ENCODE results near the gene LRRC10B.

The LRRC10B gene

DNA sequence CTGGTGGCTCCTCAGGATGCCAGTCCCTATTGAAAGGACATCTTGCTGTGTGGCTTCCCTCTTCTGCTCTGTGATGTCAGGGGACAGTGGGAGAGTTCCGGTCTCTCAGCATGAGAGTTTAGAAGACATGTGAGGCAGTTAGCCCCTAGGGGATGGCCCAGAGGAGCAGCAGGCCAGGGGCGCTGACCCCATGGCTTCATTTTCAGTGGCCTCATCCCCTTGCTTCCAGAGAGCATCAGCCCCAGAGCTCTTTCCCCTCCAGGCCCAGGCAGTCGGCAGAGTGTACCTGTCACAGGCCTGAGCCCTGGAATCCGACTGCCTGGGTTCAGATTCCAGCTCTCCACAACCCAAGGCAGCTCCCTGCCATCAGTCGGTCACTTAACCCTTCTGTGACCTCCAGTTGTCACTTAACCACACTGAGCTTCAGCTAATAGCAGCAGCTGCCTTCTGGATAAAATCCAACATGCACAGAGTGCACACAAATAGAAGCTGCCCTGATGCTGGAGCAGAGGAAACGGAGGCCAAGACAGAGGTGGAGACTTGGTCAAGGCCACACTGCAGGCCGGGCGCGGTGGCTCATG, 14.1 kb upstream of the LRRC10B start:
- DNase-seq (ENCODE audit: low read depth, low spot score) = no peak
- TF ChIP-seq, protein P1, sequence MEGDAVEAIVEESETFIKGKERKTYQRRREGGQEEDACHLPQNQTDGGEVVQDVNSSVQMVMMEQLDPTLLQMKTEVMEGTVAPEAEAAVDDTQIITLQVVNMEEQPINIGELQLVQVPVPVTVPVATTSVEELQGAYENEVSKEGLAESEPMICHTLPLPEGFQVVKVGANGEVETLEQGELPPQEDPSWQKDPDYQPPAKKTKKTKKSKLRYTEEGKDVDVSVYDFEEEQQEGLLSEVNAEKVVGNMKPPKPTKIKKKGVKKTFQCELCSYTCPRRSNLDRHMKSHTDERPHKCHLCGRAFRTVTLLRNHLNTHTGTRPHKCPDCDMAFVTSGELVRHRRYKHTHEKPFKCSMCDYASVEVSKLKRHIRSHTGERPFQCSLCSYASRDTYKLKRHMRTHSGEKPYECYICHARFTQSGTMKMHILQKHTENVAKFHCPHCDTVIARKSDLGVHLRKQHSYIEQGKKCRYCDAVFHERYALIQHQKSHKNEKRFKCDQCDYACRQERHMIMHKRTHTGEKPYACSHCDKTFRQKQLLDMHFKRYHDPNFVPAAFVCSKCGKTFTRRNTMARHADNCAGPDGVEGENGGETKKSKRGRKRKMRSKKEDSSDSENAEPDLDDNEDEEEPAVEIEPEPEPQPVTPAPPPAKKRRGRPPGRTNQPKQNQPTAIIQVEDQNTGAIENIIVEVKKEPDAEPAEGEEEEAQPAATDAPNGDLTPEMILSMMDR (IDR thresholded peaks at IDR 0.05; ENCODE audit: low read depth, low read length) = no peak
- in situ Hi-C loops (cut with HindIII; ENCODE audit: low sequenced_read_pairs) = no loop called here
- H3K4me3 ChIP-seq (ENCODE audit: low read depth, low read length) = no peak overlapping the region

DNA sequence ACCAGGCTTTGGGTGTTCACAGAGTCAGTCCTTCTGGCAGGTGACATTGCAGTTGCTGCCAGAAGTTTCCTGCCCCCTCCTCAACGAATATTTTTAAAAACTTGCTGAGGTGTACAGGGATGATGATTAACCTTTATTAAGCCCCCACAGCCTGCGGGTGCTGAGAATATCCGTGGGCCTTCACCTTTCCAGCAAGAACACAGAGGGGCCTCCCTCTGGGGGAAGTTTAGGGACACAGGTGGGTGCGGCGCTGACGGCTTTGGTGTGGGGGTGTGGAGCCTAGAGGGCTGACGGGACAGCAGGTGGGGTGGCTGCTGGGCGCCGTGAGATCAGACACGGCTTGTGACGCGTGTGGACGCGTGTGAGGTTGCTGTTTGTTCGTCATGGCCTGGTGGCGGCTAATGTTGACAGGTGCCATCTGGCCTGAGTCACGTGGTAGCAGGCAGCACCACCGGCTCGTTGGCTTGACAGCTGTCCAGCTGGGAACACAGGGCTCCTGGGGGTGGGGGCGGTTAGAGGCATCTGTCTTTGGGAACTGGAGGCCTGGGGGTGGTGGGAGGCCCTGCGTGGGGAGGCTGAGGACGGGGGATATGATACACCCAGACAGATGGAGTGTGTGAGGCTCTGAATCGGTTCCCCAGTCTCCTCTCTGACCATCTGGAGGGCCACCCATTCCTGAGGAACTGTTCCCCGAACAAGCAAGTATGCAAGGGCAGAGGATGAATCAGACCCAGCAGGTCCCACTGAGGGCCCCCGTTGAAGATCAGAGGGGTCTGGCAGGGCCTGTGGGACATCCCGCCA, 12.5 kb upstream of the LRRC10B start:
- no peak for DNase-seq (ENCODE audit: low read depth, low spot score)
- TF ChIP-seq, protein P1 (IDR thresholded peaks at IDR 0.05; ENCODE audit: low read depth, low read length) = no peak
- no peak overlapping the region for H3K4me3 ChIP-seq (ENCODE audit: low read depth, low read length)
- in situ Hi-C loops (cut with HindIII; ENCODE audit: low sequenced_read_pairs) = no loop called here

DNA sequence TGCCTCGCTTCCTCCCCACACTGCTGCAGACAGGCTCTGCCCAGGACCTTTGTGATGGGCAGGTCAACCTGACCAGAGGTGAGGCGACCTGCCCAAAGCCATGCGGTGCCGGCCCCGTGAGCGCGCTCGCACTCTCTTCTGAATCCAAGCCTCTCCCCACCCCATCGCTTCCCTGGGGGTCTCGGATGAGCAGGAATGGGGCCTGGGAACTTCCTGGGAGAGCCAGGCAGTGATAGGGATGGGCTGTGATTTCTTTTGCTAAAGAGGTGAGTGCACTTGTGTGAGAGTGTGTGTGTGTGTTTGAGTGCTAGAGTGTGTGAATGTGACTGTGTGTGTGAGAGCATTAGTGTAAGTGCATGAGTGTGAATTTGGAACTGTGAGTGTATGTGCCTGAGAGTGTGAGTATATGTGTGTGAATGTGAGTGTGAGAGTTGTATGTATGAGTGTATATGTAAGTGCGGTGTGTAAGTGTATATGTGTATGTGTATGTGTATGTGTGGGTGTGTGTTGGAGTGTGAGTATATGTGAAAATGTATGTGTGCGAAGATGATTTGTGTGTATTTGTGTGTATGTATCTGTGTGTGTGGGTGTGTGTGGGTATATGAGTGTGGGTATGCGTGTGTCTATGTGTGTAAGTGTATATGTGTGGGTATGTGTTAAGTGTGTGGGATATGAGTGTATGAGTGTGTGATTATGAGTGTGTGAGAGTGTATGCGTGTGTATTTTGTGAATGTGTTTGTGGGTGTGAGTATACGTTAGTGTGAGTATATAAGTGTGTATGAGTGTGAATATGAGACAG, 11.7 kb upstream of the LRRC10B start:
- no peak for DNase-seq (ENCODE audit: low read depth, low spot score)
- TF ChIP-seq, protein P1 (IDR thresholded peaks at IDR 0.05; ENCODE audit: low read depth, low read length) = no peak
- in situ Hi-C loops (cut with HindIII; ENCODE audit: low sequenced_read_pairs) = no loop called here
- H3K4me3 ChIP-seq (ENCODE audit: low read depth, low read length) = no peak overlapping the region

DNA sequence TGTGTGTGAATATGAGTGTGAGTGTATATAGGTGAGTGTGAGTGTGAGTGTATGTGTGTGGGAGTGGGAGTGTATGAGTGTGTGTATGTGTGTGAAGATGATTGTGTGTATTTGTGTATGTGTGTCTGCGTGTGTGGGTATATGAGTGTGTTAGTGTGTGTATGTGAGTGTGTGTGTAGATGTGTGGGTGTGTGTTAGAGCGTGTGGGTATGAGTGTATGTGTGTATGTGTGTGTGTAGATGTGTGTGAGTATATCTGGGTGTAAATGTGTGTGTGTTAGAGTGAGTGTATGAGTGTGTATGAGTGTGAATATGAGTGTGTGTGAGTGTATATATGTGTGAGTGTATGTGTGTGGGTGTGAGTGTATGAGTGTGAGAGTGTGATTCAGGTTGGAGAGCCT, 11.1 kb upstream of the LRRC10B start:
- in situ Hi-C loops (cut with HindIII; ENCODE audit: low sequenced_read_pairs) = no loop called here
- TF ChIP-seq, protein P1 (IDR thresholded peaks at IDR 0.05; ENCODE audit: low read depth, low read length) = no peak
- H3K4me3 ChIP-seq (ENCODE audit: low read depth, low read length) = no peak overlapping the region
- no peak for DNase-seq (ENCODE audit: low read depth, low spot score)

DNA sequence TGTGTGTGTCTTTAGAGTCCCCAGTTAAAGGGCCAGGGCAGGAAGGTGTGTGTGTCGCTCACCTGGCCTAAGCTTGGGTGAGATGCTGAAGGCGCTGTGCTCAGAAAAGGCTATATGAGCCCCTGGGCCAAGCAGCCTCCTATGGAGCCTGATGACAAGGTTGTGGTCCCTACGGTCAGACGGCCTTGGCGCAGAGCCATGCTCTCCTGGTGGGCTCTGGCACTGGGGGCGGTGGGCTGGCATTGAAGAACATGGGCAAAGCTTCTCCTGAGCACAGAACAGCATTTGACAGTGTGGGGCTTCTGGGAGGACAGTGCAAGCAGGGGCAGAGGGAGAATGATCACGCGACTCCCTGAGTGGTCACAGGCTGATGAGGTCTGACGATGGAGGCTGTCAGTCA, 10.7 kb upstream of the LRRC10B start:
- TF ChIP-seq, protein P1 (IDR thresholded peaks at IDR 0.05; ENCODE audit: low read depth, low read length) = no peak
- in situ Hi-C loops (cut with HindIII; ENCODE audit: low sequenced_read_pairs) = no loop called here
- DNase-seq (ENCODE audit: low read depth, low spot score) = no peak
- H3K4me3 ChIP-seq (ENCODE audit: low read depth, low read length) = no peak overlapping the region

DNA sequence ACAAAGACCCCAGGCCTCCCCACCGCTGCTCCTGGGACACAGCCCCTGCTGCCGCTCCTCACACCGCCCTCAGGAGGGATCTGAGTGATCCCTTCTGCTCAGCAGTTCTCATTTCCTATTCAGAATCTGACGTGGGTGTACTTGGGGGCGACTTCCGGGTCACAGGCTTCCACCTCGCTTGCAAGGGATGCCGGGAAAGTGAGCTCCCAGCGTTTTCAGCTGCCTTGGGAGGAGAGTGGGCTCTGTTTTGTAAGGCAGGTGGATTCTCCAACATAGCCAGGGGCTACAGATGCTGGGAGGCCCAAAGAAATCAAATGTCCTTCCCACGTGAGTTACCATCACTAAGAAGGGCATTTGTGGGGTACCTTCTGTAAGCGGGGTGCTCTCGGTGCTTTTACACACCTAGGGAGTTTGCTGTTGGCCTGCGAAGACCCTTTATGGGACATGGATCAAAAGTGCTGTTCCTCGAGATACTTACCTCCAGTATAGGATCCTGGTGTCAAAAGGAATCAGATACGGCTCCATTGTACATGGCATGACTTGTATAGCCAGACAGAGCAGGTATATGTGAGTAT, 9.7 kb upstream of the LRRC10B start:
- TF ChIP-seq, protein P1 (IDR thresholded peaks at IDR 0.05; ENCODE audit: low read depth, low read length) = no peak
- no peak overlapping the region for H3K4me3 ChIP-seq (ENCODE audit: low read depth, low read length)
- in situ Hi-C loops (cut with HindIII; ENCODE audit: low sequenced_read_pairs) = no loop called here
- DNase-seq (ENCODE audit: low read depth, low spot score) = no peak
